Upper lobe of left lung (tissue), 4 donors: ENCODE measurements around the gene ESRRG.

Experiments
- CTCF ChIP-seq, 6 experiments: fragments of 450-650 bp in 4 of 6; fragments of 200-600 bp in 2 of 6; sonication (generic) in 2 of 6; IDR thresholded peaks; one replicate each; pipeline ENCODE4 v1.5.1; 2016 to 2019; ENCODE audit warnings: antibody characterized with exemption in 6 of 6
- EP300 ChIP-seq, 4 donors: sonication (generic); formaldehyde crosslinking; IDR thresholded peaks; one replicate each; pipeline ENCODE4 v1.5.1; 2017; ENCODE audit warnings: antibody characterized with exemption in 4 of 4, control low read depth in 2 of 4
- POLR2AphosphoS5 ChIP-seq, 2 donors: sonication (generic); formaldehyde crosslinking; IDR thresholded peaks; one replicate each; pipeline ENCODE4 v1.5.1; 2017; ENCODE audit warnings: antibody characterized with exemption in 2 of 2

- TF ChIP-seq POLR2AphosphoS5 (IDR thresholded peaks at IDR 0.05) (no peak), CTCF (IDR thresholded peaks at IDR 0.05) (no peak), EP300 (IDR thresholded peaks at IDR 0.05) (no peak)
Observed at GRCh38 chr1:216721863-216722262, 1.4 kb downstream of the ESRRG start.
